Suprapubic skin (tissue), 4 donors: ENCODE measurements around the gene BAAT. TPM values are rescaled to one million over a fixed set of nuclear protein-coding genes. Genes with fewer than 3 reads are reported as not detected.
A peak's percentile ranks its signal among the peaks of the same experiment; 100 is the strongest.

Experiments
- DNase-seq, 2 donors: peaks; one replicate each; pipeline ENCODE4 v3.0.0-alpha.2; 2019; ENCODE audit warnings: low spot score in 2 of 2
- H3K27ac ChIP-seq: fragments of 200-600 bp; sonication (generic); one replicate; pipeline ENCODE4 v1.5.1; 2019
- H3K27me3 ChIP-seq: fragments of 200-600 bp; sonication (generic); one replicate; pipeline ENCODE4 v1.5.1; 2019
- H3K36me3 ChIP-seq: fragments of 200-600 bp; sonication (generic); one replicate; pipeline ENCODE4 v1.5.1; 2019
- H3K4me1 ChIP-seq: fragments of 200-600 bp; sonication (generic); one replicate; pipeline ENCODE4 v1.5.1; 2019
- H3K4me3 ChIP-seq: fragments of 200-600 bp; sonication (generic); one replicate; pipeline ENCODE4 v1.5.1; 2019; ENCODE audit warnings: mild to moderate bottlenecking
- H3K9me3 ChIP-seq: fragments of 200-600 bp; sonication (generic); one replicate; pipeline ENCODE4 v1.5.1; 2019
- EP300 ChIP-seq: sonication (generic); formaldehyde crosslinking; IDR thresholded peaks from one replicate; pipeline ENCODE4 v1.6.1; 2017; ENCODE audit warnings: antibody characterized with exemption
- POLR2A ChIP-seq, 2 donors: fragments of 450-650 bp; IDR thresholded peaks; one replicate each; pipeline ENCODE4 v1.6.1; 2017; ENCODE audit warnings: antibody characterized with exemption in 2 of 2, mild to moderate bottlenecking in 2 of 2, moderate library complexity in 2 of 2
- POLR2AphosphoS5 ChIP-seq, 3 donors: sonication (generic); formaldehyde crosslinking; IDR thresholded peaks; one replicate each; pipeline ENCODE4 v1.6.1; 2017; ENCODE audit warnings: antibody characterized with exemption in 3 of 3
- WGBS: methylation state at CpG from one replicate; pipeline ENCODE4 v1.1.5; 2018; 5-methylcytosine and 5-hydroxymethylcytosine counted together
- total RNA-seq, 4 donors: library from RNA; depleted of rRNA; stranded (reverse); fragments of >200 nt; gene quantifications; one replicate each; pipeline ENCODE4 v1.1.0, GENCODE V29; 2016
- TF ChIP-seq, protein P1 (sequence below), 2 donors: fragments of 200-600 bp in 1 of 2; fragments of 450-650 bp in 1 of 2; sonication (generic) in 1 of 2; IDR thresholded peaks; one replicate each; pipeline ENCODE4 v1.5.1; 2016 to 2019; ENCODE audit warnings: antibody characterized with exemption in 2 of 2, mild to moderate bottlenecking in 1 of 2, moderate library complexity in 1 of 2

BAAT gene
- total RNA-seq, 4 donors from 2014 or later = 2.3 TPM; not detected in 3

DNA sequence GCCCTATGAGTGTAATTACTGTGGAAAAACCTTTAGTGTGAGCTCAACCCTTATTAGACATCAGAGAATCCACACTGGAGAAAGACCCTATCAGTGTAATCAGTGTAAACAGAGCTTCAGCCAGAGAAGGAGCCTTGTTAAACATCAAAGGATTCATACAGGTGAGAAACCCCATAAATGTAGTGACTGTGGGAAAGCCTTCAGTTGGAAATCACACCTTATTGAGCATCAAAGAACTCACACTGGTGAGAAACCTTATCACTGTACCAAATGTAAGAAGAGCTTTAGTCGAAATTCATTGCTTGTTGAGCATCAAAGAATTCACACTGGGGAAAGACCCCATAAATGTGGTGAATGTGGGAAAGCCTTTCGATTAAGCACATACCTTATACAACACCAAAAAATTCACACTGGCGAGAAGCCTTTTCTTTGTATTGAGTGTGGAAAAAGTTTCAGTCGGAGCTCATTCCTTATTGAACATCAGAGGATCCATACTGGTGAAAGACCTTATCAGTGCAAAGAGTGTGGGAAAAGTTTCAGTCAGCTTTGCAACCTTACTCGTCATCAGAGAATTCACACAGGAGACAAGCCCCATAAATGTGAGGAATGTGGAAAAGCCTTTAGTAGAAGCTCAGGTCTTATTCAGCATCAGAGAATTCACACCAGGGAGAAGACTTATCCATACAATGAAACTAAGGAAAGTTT, 23.7 kb upstream of the BAAT start:
- H3K4me1 ChIP-seq = no peaks in the 10 kb centered on the region
- 98% methylated on average over 5 of the region's 5 CpGs for WGBS
- peaks cover 82% of the 10 kb centered on the region for H3K9me3 ChIP-seq
- peaks cover 62% of the 10 kb centered on the region for H3K36me3 ChIP-seq
- H3K4me3 ChIP-seq = no peak overlapping the region
- no peak for DNase-seq
- H3K27ac ChIP-seq = no peak overlapping the region
- TF ChIP-seq, protein P1, sequence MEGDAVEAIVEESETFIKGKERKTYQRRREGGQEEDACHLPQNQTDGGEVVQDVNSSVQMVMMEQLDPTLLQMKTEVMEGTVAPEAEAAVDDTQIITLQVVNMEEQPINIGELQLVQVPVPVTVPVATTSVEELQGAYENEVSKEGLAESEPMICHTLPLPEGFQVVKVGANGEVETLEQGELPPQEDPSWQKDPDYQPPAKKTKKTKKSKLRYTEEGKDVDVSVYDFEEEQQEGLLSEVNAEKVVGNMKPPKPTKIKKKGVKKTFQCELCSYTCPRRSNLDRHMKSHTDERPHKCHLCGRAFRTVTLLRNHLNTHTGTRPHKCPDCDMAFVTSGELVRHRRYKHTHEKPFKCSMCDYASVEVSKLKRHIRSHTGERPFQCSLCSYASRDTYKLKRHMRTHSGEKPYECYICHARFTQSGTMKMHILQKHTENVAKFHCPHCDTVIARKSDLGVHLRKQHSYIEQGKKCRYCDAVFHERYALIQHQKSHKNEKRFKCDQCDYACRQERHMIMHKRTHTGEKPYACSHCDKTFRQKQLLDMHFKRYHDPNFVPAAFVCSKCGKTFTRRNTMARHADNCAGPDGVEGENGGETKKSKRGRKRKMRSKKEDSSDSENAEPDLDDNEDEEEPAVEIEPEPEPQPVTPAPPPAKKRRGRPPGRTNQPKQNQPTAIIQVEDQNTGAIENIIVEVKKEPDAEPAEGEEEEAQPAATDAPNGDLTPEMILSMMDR (IDR thresholded peaks at IDR 0.05) = no peak
- no peaks in the 10 kb centered on the region for H3K27me3 ChIP-seq

DNA sequence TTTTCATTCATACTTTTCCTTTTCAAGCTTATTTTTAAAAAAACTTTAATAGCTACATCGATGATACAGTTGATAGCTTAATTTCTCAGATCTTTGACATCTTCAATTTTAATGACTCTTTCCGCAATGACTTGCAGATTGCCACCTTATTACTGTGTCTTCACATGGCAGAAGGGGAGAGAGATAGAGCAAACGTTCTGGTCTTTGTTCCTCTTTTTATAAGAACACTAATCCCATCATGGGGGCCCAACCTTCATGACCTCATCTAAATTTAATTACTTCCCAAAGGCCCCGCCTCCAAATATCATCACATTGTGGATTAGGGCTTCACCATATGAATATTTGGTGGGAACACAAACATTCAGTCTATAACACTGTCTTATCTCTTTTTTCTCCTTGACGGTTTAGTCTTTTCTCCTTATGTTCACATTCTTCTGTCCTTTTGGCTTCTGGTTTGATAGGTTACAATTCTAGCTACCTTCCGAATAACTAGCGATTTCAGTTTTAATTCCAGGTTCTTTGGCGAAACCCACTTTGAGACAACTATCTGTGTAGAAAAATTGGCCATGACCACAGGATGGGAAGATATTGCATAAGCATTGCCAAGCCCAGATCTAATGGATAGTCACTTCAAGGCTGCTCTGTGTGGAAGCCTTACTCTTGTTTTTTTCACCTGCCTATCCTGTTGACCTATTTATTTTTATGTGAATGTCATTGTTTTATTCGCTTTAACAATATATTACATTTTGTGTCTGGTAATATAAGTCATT, 18.9 kb upstream of the BAAT start:
- TF ChIP-seq POLR2A (IDR thresholded peaks at IDR 0.05) (no peak), EP300 (no peak)
- WGBS = 92% methylated on average over 9 of the region's 9 CpGs
- peaks cover 18% of the 10 kb centered on the region for H3K4me1 ChIP-seq
- no peak overlapping the region for H3K4me3 ChIP-seq
- no peak for DNase-seq
- peaks cover 86% of the 10 kb centered on the region for H3K36me3 ChIP-seq
- no peaks in the 10 kb centered on the region for H3K27me3 ChIP-seq
- H3K9me3 ChIP-seq = peaks cover 42% of the 10 kb centered on the region
- H3K27ac ChIP-seq = no peak overlapping the region

DNA sequence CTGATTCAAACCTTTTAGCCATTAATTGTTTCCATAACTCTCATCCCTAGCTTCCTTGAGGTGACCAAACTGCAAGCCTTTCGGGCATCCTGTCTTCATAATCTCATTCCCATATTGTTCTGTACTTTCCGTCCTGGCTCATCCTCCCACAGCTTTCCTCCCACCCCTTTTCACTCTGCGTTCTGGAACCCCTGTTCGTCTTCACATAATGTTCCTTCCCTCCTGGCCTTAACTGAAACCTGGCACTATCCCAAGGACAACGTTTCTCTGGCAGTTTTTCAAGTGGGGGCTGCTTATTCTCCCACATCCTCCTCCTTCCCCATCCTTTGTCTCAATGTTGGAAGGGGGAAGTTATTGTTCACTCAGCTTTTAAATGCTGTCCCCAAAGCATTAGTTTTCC, 15.3 kb upstream of the BAAT start:
- no peak for DNase-seq
- H3K9me3 ChIP-seq = peaks cover 12% of the 10 kb centered on the region
- no peaks in the 10 kb centered on the region for H3K27me3 ChIP-seq
- peaks cover 36% of the 10 kb centered on the region for H3K4me1 ChIP-seq
- TF ChIP-seq EP300 = no peak
- TF ChIP-seq POLR2AphosphoS5 (IDR thresholded peaks at IDR 0.05) = no peak
- no peak for TF ChIP-seq POLR2A (IDR thresholded peaks at IDR 0.05)
- TF ChIP-seq, protein P1 (IDR thresholded peaks at IDR 0.05) = no peak
- no peak overlapping the region for H3K27ac ChIP-seq
- H3K36me3 ChIP-seq = peaks cover 50% of the 10 kb centered on the region
- peak overlapping the region; percentile 78 for H3K4me3 ChIP-seq
- WGBS = 50% methylated on average over 5 of the region's 5 CpGs

DNA sequence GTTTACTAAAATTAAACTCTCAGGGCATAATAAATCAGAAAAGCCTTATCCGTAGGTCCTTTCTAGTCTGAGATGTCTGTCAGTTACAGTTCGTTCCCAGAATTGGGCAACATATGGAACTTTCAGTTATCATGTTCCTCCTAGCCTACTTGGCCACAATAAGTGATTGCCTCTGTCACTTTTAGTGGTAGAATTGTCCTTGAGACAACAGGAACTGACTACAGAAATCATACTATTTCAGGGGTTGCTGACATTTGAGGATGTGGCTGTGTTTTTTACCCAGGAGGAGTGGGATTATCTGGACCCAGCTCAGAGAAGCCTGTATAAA, 14.8 kb upstream of the BAAT start:
- H3K4me3 ChIP-seq = peak overlapping the region; percentile 78
- DNase-seq = no peak
- peaks cover 36% of the 10 kb centered on the region for H3K4me1 ChIP-seq
- TF ChIP-seq POLR2AphosphoS5 (IDR thresholded peaks at IDR 0.05) (no peak), POLR2A (IDR thresholded peaks at IDR 0.05) (no peak), EP300 (no peak)
- TF ChIP-seq, protein P1 (IDR thresholded peaks at IDR 0.05) = no peak
- H3K36me3 ChIP-seq = peaks cover 45% of the 10 kb centered on the region
- peak overlapping the region; percentile 89 for H3K27ac ChIP-seq
- no peaks in the 10 kb centered on the region for H3K27me3 ChIP-seq
- H3K9me3 ChIP-seq = peaks cover 9% of the 10 kb centered on the region
- WGBS = 0% methylated on average over 2 of the region's 2 CpGs

DNA sequence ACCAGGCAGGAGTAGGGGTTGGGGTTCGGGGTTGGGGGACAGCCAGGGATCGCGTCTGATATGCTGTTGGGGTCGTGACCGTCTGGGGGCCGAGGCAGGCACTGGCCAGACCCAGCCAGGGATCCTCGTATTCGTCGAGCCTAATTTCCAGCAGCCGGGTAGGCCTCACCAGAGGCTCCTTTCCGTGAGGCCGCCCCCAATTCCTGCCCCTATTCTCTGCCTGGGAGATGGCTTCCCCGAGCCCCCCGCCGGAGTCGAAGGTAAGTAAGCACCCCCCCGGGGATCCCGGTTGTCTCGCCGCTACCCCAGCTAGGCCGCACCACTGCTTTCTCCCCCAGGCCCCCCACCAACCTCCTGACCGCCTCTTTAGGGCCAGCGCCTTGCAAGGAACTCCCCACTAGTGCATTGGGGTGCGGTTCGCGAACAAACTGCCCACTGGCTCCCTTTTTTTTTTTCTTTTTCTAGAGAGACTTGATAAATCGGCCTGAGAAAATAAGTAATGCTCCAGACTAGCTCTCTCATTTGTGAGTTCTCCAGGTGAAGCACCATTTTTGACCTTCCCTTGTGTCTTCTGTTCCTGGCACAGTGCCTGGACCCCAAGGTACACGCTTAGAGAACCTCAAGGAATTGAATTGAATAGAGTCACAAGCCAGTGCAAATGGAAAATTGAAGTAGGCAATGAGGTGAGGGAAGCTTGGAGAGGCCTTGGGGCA, 14.3 kb upstream of the BAAT start:
- DNase-seq = peak; percentile 63 to 84
- 1% methylated on average over 24 of the region's 28 CpGs for WGBS

More for the DNA sequence above, 14.3 kb upstream of the BAAT start:
- H3K36me3 ChIP-seq = peaks cover 40% of the 10 kb centered on the region
- peak overlapping the region; percentile 78 for H3K4me3 ChIP-seq
- H3K9me3 ChIP-seq = peaks cover 5% of the 10 kb centered on the region
- peak overlapping the region; percentile 89 for H3K27ac ChIP-seq
- H3K4me1 ChIP-seq = peaks cover 36% of the 10 kb centered on the region
- TF ChIP-seq POLR2AphosphoS5 (IDR thresholded peaks at IDR 0.05) (no peak), EP300 (no peak), POLR2A (IDR thresholded peaks at IDR 0.05) (no peak)
- TF ChIP-seq, protein P1 (IDR thresholded peaks at IDR 0.05) = no peak
- no peaks in the 10 kb centered on the region for H3K27me3 ChIP-seq
